ENCODE results near the gene ADGRB3. TPM values are rescaled to one million over a fixed set of nuclear protein-coding genes. Genes with fewer than 3 reads are reported as not detected.

The ADGRB3 gene
- total RNA-seq, 1 donor from 2014 or later: 8.9 TPM

DNA sequence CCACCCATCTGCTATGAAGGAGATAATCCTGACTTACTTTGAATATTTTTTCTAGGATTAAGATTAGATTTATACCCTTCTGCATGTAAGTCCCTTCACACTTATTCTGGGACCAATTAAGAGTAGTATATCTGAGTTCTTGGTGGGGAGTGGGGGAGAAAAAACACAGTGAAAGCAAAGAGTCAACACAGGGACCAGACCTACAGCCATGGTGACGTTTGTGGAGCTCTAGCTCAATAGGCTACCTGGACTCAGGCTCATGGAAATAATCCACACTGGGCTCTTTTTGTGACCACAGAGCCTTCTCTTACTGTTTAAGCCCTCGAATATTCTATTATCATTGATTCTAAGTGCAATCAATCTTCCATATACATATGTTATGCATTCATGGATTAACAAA lies 670.4 kb downstream of the ADGRB3 start:
- H3K36me3 Mint-ChIP-seq (ENCODE audit: unreplicated experiment): no peaks in the 10 kb centered on the region
- H3K4me3 Mint-ChIP-seq (ENCODE audit: unreplicated experiment): no peak overlapping the region
- no peak overlapping the region for H3K27ac Mint-ChIP-seq (ENCODE audit: unreplicated experiment)
- H3K27me3 Mint-ChIP-seq (ENCODE audit: unreplicated experiment): peaks cover 6% of the 10 kb centered on the region
- no peaks in the 10 kb centered on the region for H3K9me3 Mint-ChIP-seq (ENCODE audit: unreplicated experiment)
- DNase-seq (ENCODE audit: extremely low spot score, unreplicated experiment): no peak
- no peaks in the 10 kb centered on the region for H3K4me1 Mint-ChIP-seq (ENCODE audit: unreplicated experiment)
- TF ChIP-seq, protein P1, sequence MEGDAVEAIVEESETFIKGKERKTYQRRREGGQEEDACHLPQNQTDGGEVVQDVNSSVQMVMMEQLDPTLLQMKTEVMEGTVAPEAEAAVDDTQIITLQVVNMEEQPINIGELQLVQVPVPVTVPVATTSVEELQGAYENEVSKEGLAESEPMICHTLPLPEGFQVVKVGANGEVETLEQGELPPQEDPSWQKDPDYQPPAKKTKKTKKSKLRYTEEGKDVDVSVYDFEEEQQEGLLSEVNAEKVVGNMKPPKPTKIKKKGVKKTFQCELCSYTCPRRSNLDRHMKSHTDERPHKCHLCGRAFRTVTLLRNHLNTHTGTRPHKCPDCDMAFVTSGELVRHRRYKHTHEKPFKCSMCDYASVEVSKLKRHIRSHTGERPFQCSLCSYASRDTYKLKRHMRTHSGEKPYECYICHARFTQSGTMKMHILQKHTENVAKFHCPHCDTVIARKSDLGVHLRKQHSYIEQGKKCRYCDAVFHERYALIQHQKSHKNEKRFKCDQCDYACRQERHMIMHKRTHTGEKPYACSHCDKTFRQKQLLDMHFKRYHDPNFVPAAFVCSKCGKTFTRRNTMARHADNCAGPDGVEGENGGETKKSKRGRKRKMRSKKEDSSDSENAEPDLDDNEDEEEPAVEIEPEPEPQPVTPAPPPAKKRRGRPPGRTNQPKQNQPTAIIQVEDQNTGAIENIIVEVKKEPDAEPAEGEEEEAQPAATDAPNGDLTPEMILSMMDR (IDR thresholded peaks at IDR 0.05): no peak

- no peak overlapping the region for H3K4me3 Mint-ChIP-seq (ENCODE audit: unreplicated experiment)
- no peaks in the 10 kb centered on the region for H3K9me3 Mint-ChIP-seq (ENCODE audit: unreplicated experiment)
These were observed 673.5 kb downstream of the ADGRB3 start for GRCh38 chr6:69308584-69308983.

GRCh38 chr6:69311888-69312287 lies 676.8 kb downstream of the ADGRB3 start:
- Mint-ChIP-seq H3K36me3 (ENCODE audit: unreplicated experiment) (no peaks in the 10 kb centered on the region), H3K4me1 (ENCODE audit: unreplicated experiment) (no peaks in the 10 kb centered on the region), H3K27me3 (ENCODE audit: unreplicated experiment) (peaks cover 3% of the 10 kb centered on the region), H3K4me3 (ENCODE audit: unreplicated experiment) (no peak overlapping the region), H3K27ac (ENCODE audit: unreplicated experiment) (no peak overlapping the region), H3K9me3 (ENCODE audit: unreplicated experiment) (no peaks in the 10 kb centered on the region)
- DNase-seq (ENCODE audit: extremely low spot score, unreplicated experiment): no peak
- TF ChIP-seq, protein P1 (IDR thresholded peaks at IDR 0.05): no peak

More at GRCh38 chr6:69308584-69308983, 673.5 kb downstream of the ADGRB3 start:
- no peak overlapping the region for H3K27ac Mint-ChIP-seq (ENCODE audit: unreplicated experiment)
- peaks cover 6% of the 10 kb centered on the region for H3K27me3 Mint-ChIP-seq (ENCODE audit: unreplicated experiment)
- no peaks in the 10 kb centered on the region for H3K4me1 Mint-ChIP-seq (ENCODE audit: unreplicated experiment)
- TF ChIP-seq, protein P1 (IDR thresholded peaks at IDR 0.05): no peak
- H3K36me3 Mint-ChIP-seq (ENCODE audit: unreplicated experiment): no peaks in the 10 kb centered on the region
- DNase-seq (ENCODE audit: extremely low spot score, unreplicated experiment): no peak

DNA sequence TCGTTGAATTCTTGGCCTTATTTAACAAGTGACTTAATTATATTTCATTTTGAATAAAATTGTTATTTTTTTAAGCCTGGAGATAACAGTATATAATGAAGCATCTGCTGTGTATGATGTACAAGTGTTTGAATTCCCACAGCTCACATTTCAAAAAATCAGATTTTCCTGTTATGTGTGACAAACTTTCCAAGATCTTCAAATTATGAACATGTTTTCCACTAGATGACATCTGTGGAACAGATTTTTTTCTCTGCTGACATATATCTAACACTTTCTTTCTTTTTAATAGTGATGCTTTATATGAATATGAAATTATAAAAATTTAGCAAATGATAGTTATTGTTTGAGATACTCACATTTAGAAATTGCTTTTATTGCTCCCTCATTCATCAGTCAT lies 678.9 kb downstream of the ADGRB3 start:
- peaks cover 5% of the 10 kb centered on the region for H3K27me3 Mint-ChIP-seq (ENCODE audit: unreplicated experiment)
- no peak for DNase-seq (ENCODE audit: extremely low spot score, unreplicated experiment)
- H3K4me3 Mint-ChIP-seq (ENCODE audit: unreplicated experiment): no peak overlapping the region
- H3K36me3 Mint-ChIP-seq (ENCODE audit: unreplicated experiment): no peaks in the 10 kb centered on the region
- H3K9me3 Mint-ChIP-seq (ENCODE audit: unreplicated experiment): no peaks in the 10 kb centered on the region
- H3K4me1 Mint-ChIP-seq (ENCODE audit: unreplicated experiment): no peaks in the 10 kb centered on the region
- TF ChIP-seq, protein P1 (IDR thresholded peaks at IDR 0.05): no peak
- no peak overlapping the region for H3K27ac Mint-ChIP-seq (ENCODE audit: unreplicated experiment)

- Mint-ChIP-seq H3K27ac (ENCODE audit: unreplicated experiment) (no peak overlapping the region), H3K4me1 (ENCODE audit: unreplicated experiment) (no peaks in the 10 kb centered on the region), H3K9me3 (ENCODE audit: unreplicated experiment) (no peaks in the 10 kb centered on the region), H3K4me3 (ENCODE audit: unreplicated experiment) (no peak overlapping the region), H3K27me3 (ENCODE audit: unreplicated experiment) (peaks cover 3% of the 10 kb centered on the region), H3K36me3 (ENCODE audit: unreplicated experiment) (no peaks in the 10 kb centered on the region)
- no peak for DNase-seq (ENCODE audit: extremely low spot score, unreplicated experiment)
- TF ChIP-seq, protein P1 (IDR thresholded peaks at IDR 0.05): no peak
These were observed 679.4 kb downstream of the ADGRB3 start for GRCh38 chr6:69314531-69314930.

Measured in osteocyte (in vitro differentiated cells).